Measurements from ENCODE around the gene NELL2. TPM values are rescaled to one million over a fixed set of nuclear protein-coding genes. Genes with fewer than 3 reads are reported as not detected.

Gene NELL2
- total and polyA plus RNA-seq, 2 donors = 4.5 to 8.4 TPM

GRCh38 chr12:44647917-44648690 lies 228.0 kb downstream of the NELL2 start:
- H3K36me3 ChIP-seq (ENCODE audit: control insufficient read depth in 2 of 2, insufficient read depth in 2 of 2, low read length in 1 of 2) = no peaks in the 10 kb centered on the region
- H3K4me3 ChIP-seq (ENCODE audit: low read length in 2 of 2) = no peak overlapping the region
- no peaks in the 10 kb centered on the region for H3K4me1 ChIP-seq (ENCODE audit: control insufficient read depth in 2 of 2, insufficient read depth in 2 of 2, low read length in 2 of 2)
- H3K27ac ChIP-seq (ENCODE audit: low read depth in 1 of 2, low read length in 1 of 2) = no peak overlapping the region
- no peaks in the 10 kb centered on the region for H3K27me3 ChIP-seq (ENCODE audit: control insufficient read depth in 2 of 2, insufficient read depth in 1 of 2, low read length in 1 of 2)
- no peaks in the 10 kb centered on the region for H3K9me3 ChIP-seq (ENCODE audit: control insufficient read depth in 2 of 2, insufficient read depth in 1 of 2, low read length in 1 of 2)
- no peak for DNase-seq (ENCODE audit: low read depth in 6 of 9, low spot score in 9 of 9)
- 72% methylated on average over 5 of the region's 5 CpGs for WGBS

- H3K4me1 ChIP-seq (ENCODE audit: control insufficient read depth in 2 of 2, insufficient read depth in 2 of 2, low read length in 2 of 2) = no peaks in the 10 kb centered on the region
- H3K27me3 ChIP-seq (ENCODE audit: control insufficient read depth in 2 of 2, insufficient read depth in 1 of 2, low read length in 1 of 2) = no peaks in the 10 kb centered on the region
- H3K9me3 ChIP-seq (ENCODE audit: control insufficient read depth in 2 of 2, insufficient read depth in 1 of 2, low read length in 1 of 2) = no peaks in the 10 kb centered on the region
- no peak overlapping the region for H3K4me3 ChIP-seq (ENCODE audit: low read length in 2 of 2)
- H3K36me3 ChIP-seq (ENCODE audit: control insufficient read depth in 2 of 2, insufficient read depth in 2 of 2, low read length in 1 of 2) = no peaks in the 10 kb centered on the region
- no peak for DNase-seq (ENCODE audit: low read depth in 6 of 9, low spot score in 9 of 9)
- WGBS = 92% methylated on average over 2 of the region's 2 CpGs
- H3K27ac ChIP-seq (ENCODE audit: low read depth in 1 of 2, low read length in 1 of 2) = no peak overlapping the region
Observed at GRCh38 chr12:44640427-44641190, 235.5 kb downstream of the NELL2 start.

GRCh38 chr12:44637875-44638274 lies 238.2 kb downstream of the NELL2 start:
- H3K4me1 ChIP-seq (ENCODE audit: control insufficient read depth in 2 of 2, insufficient read depth in 2 of 2, low read length in 2 of 2) = no peaks in the 10 kb centered on the region
- H3K9me3 ChIP-seq (ENCODE audit: control insufficient read depth in 2 of 2, insufficient read depth in 1 of 2, low read length in 1 of 2) = no peaks in the 10 kb centered on the region
- no peaks in the 10 kb centered on the region for H3K36me3 ChIP-seq (ENCODE audit: control insufficient read depth in 2 of 2, insufficient read depth in 2 of 2, low read length in 1 of 2)
- no peak for DNase-seq (ENCODE audit: low read depth in 6 of 9, low spot score in 9 of 9)
- no peaks in the 10 kb centered on the region for H3K27me3 ChIP-seq (ENCODE audit: control insufficient read depth in 2 of 2, insufficient read depth in 1 of 2, low read length in 1 of 2)
- WGBS = 74% methylated on average over 4 of the region's 4 CpGs
- no peak overlapping the region for H3K27ac ChIP-seq (ENCODE audit: low read depth in 1 of 2, low read length in 1 of 2)
- no peak overlapping the region for H3K4me3 ChIP-seq (ENCODE audit: low read length in 2 of 2)

- Histone ChIP-seq H3K27me3 (ENCODE audit: control insufficient read depth in 2 of 2, insufficient read depth in 1 of 2, low read length in 1 of 2) (no peaks in the 10 kb centered on the region), H3K27ac (ENCODE audit: low read depth in 1 of 2, low read length in 1 of 2) (no peak overlapping the region), H3K4me1 (ENCODE audit: control insufficient read depth in 2 of 2, insufficient read depth in 2 of 2, low read length in 2 of 2) (no peaks in the 10 kb centered on the region), H3K9me3 (ENCODE audit: control insufficient read depth in 2 of 2, insufficient read depth in 1 of 2, low read length in 1 of 2) (no peaks in the 10 kb centered on the region), H3K4me3 (ENCODE audit: low read length in 2 of 2) (no peak overlapping the region), H3K36me3 (ENCODE audit: control insufficient read depth in 2 of 2, insufficient read depth in 2 of 2, low read length in 1 of 2) (no peaks in the 10 kb centered on the region)
- WGBS = 78% methylated on average over 1 of the region's 1 CpG
- no peak for DNase-seq (ENCODE audit: low read depth in 6 of 9, low spot score in 9 of 9)
Observed at GRCh38 chr12:44628180-44628579, 247.9 kb downstream of the NELL2 start.

GRCh38 chr12:44627387-44628166 lies 248.5 kb downstream of the NELL2 start:
- no peak for DNase-seq (ENCODE audit: low read depth in 6 of 9, low spot score in 9 of 9)
- Histone ChIP-seq H3K27ac (ENCODE audit: low read depth in 1 of 2, low read length in 1 of 2) (no peak overlapping the region), H3K4me1 (ENCODE audit: control insufficient read depth in 2 of 2, insufficient read depth in 2 of 2, low read length in 2 of 2) (no peaks in the 10 kb centered on the region), H3K36me3 (ENCODE audit: control insufficient read depth in 2 of 2, insufficient read depth in 2 of 2, low read length in 1 of 2) (no peaks in the 10 kb centered on the region), H3K4me3 (ENCODE audit: low read length in 2 of 2) (no peak overlapping the region), H3K27me3 (ENCODE audit: control insufficient read depth in 2 of 2, insufficient read depth in 1 of 2, low read length in 1 of 2) (no peaks in the 10 kb centered on the region), H3K9me3 (ENCODE audit: control insufficient read depth in 2 of 2, insufficient read depth in 1 of 2, low read length in 1 of 2) (no peaks in the 10 kb centered on the region)
- WGBS = 95% methylated on average over 5 of the region's 5 CpGs

GRCh38 chr12:44626883-44627282 lies 249.2 kb downstream of the NELL2 start:
- Histone ChIP-seq H3K4me3 (ENCODE audit: low read length in 2 of 2) (no peak overlapping the region), H3K4me1 (ENCODE audit: control insufficient read depth in 2 of 2, insufficient read depth in 2 of 2, low read length in 2 of 2) (no peaks in the 10 kb centered on the region), H3K27me3 (ENCODE audit: control insufficient read depth in 2 of 2, insufficient read depth in 1 of 2, low read length in 1 of 2) (no peaks in the 10 kb centered on the region), H3K27ac (ENCODE audit: low read depth in 1 of 2, low read length in 1 of 2) (no peak overlapping the region), H3K9me3 (ENCODE audit: control insufficient read depth in 2 of 2, insufficient read depth in 1 of 2, low read length in 1 of 2) (no peaks in the 10 kb centered on the region), H3K36me3 (ENCODE audit: control insufficient read depth in 2 of 2, insufficient read depth in 2 of 2, low read length in 1 of 2) (no peaks in the 10 kb centered on the region)
- no peak for DNase-seq (ENCODE audit: low read depth in 6 of 9, low spot score in 9 of 9)
- WGBS = 54% methylated on average over 2 of the region's 2 CpGs

- no peak for DNase-seq (ENCODE audit: low read depth in 6 of 9, low spot score in 9 of 9)
- Histone ChIP-seq H3K27ac (ENCODE audit: low read depth in 1 of 2, low read length in 1 of 2) (no peak overlapping the region), H3K27me3 (ENCODE audit: control insufficient read depth in 2 of 2, insufficient read depth in 1 of 2, low read length in 1 of 2) (no peaks in the 10 kb centered on the region), H3K4me3 (ENCODE audit: low read length in 2 of 2) (no peak overlapping the region), H3K4me1 (ENCODE audit: control insufficient read depth in 2 of 2, insufficient read depth in 2 of 2, low read length in 2 of 2) (no peaks in the 10 kb centered on the region), H3K9me3 (ENCODE audit: control insufficient read depth in 2 of 2, insufficient read depth in 1 of 2, low read length in 1 of 2) (no peaks in the 10 kb centered on the region), H3K36me3 (ENCODE audit: control insufficient read depth in 2 of 2, insufficient read depth in 2 of 2, low read length in 1 of 2) (no peaks in the 10 kb centered on the region)
- 77% methylated on average over 5 of the region's 5 CpGs for WGBS
Observed at GRCh38 chr12:44618946-44619345, 257.2 kb downstream of the NELL2 start.

- Histone ChIP-seq H3K4me3 (ENCODE audit: low read length in 2 of 2) (no peak overlapping the region), H3K36me3 (ENCODE audit: control insufficient read depth in 2 of 2, insufficient read depth in 2 of 2, low read length in 1 of 2) (no peaks in the 10 kb centered on the region), H3K27me3 (ENCODE audit: control insufficient read depth in 2 of 2, insufficient read depth in 1 of 2, low read length in 1 of 2) (no peaks in the 10 kb centered on the region), H3K4me1 (ENCODE audit: control insufficient read depth in 2 of 2, insufficient read depth in 2 of 2, low read length in 2 of 2) (no peaks in the 10 kb centered on the region), H3K9me3 (ENCODE audit: control insufficient read depth in 2 of 2, insufficient read depth in 1 of 2, low read length in 1 of 2) (no peaks in the 10 kb centered on the region), H3K27ac (ENCODE audit: low read depth in 1 of 2, low read length in 1 of 2) (no peak overlapping the region)
- 94% methylated on average over 3 of the region's 3 CpGs for WGBS
- DNase-seq (ENCODE audit: low read depth in 6 of 9, low spot score in 9 of 9) = no peak
Observed at GRCh38 chr12:44616402-44616801, 259.7 kb downstream of the NELL2 start.

GRCh38 chr12:44611538-44611937 lies 264.6 kb downstream of the NELL2 start:
- Histone ChIP-seq H3K27me3 (ENCODE audit: control insufficient read depth in 2 of 2, insufficient read depth in 1 of 2, low read length in 1 of 2) (no peaks in the 10 kb centered on the region), H3K4me1 (ENCODE audit: control insufficient read depth in 2 of 2, insufficient read depth in 2 of 2, low read length in 2 of 2) (no peaks in the 10 kb centered on the region), H3K4me3 (ENCODE audit: low read length in 2 of 2) (no peak overlapping the region), H3K27ac (ENCODE audit: low read depth in 1 of 2, low read length in 1 of 2) (no peak overlapping the region), H3K9me3 (ENCODE audit: control insufficient read depth in 2 of 2, insufficient read depth in 1 of 2, low read length in 1 of 2) (no peaks in the 10 kb centered on the region), H3K36me3 (ENCODE audit: control insufficient read depth in 2 of 2, insufficient read depth in 2 of 2, low read length in 1 of 2) (no peaks in the 10 kb centered on the region)
- DNase-seq (ENCODE audit: low read depth in 6 of 9, low spot score in 9 of 9) = no peak
- WGBS = 64% methylated on average over 1 of the region's 1 CpG
